Skeletal muscle cell (primary cell): ENCODE results near the gene SMIM24.
"Not testable (repeated sequence)": the region's sequence is repeated elsewhere in the genome, so short reads cannot be mapped to it uniquely, and the experiment has no call there.

Source experiments
- DNase-seq: peaks from one replicate; pipeline ENCODE4 v3.0.0-alpha.2; 2010; ENCODE audit warnings: low read depth
- H3K4me3 ChIP-seq: 2 replicates; pipeline ENCODE4 v1.5.1; 2011; ENCODE audit warnings: low read depth, mild to moderate bottlenecking, control low read depth, low read length, moderate library complexity

The SMIM24 gene

GRCh38 chr19:3516675-3517207 lies 36.4 kb upstream of the SMIM24 start:
- no peak for DNase-seq
- H3K4me3 ChIP-seq, result no peak overlapping the region

GRCh38 chr19:3515891-3516422 lies 35.6 kb upstream of the SMIM24 start:
- no peak for DNase-seq
- H3K4me3 ChIP-seq, result no peak overlapping the region

- no peak overlapping the region for H3K4me3 ChIP-seq
- DNase-seq, result no peak
These were observed 34.6 kb upstream of the SMIM24 start for GRCh38 chr19:3514930-3515329.

GRCh38 chr19:3513229-3514140 lies 33.2 kb upstream of the SMIM24 start:
- H3K4me3 ChIP-seq, result no peak overlapping the region
- no peak for DNase-seq

GRCh38 chr19:3512562-3513228 lies 32.4 kb upstream of the SMIM24 start:
- no peak for DNase-seq
- H3K4me3 ChIP-seq, result no peak overlapping the region

GRCh38 chr19:3511506-3512251 lies 31.4 kb upstream of the SMIM24 start:
- no peak overlapping the region for H3K4me3 ChIP-seq
- no peak for DNase-seq

- H3K4me3 ChIP-seq, result no peak overlapping the region
- DNase-seq, result no peak
These were observed 30.4 kb upstream of the SMIM24 start for GRCh38 chr19:3510727-3511126.

- DNase-seq, result no peak
- H3K4me3 ChIP-seq, result no peak overlapping the region
These were observed 29.3 kb upstream of the SMIM24 start for GRCh38 chr19:3509566-3509989.

GRCh38 chr19:3508771-3509535 lies 28.6 kb upstream of the SMIM24 start:
- H3K4me3 ChIP-seq, result no peak overlapping the region
- DNase-seq, result no peak

GRCh38 chr19:3508121-3508661 lies 27.9 kb upstream of the SMIM24 start:
- H3K4me3 ChIP-seq, result not testable (repeated sequence)

GRCh38 chr19:3507371-3508120 lies 27.2 kb upstream of the SMIM24 start:
- DNase-seq, result no peak
- H3K4me3 ChIP-seq, result peak overlapping the region; percentile 82

More at GRCh38 chr19:3508121-3508661, 27.9 kb upstream of the SMIM24 start:
- DNase-seq, result not testable (repeated sequence)

- peak overlapping the region; percentile 82 for H3K4me3 ChIP-seq
- no peak for DNase-seq
These were observed 26.3 kb upstream of the SMIM24 start for GRCh38 chr19:3506384-3507340.

- H3K4me3 ChIP-seq, result peak within 1 kb of the TSS; percentile 86
- DNase-seq, result peak; percentile 92
These were observed 25.5 kb upstream of the SMIM24 start, which contains the start of gene FZR1 for GRCh38 chr19:3505598-3506383. FZR1 (plus strand) TSS chr19:3506311; CDS start chr19:3522990, 16,679 bp downstream.

- no peak overlapping the region for H3K4me3 ChIP-seq
- DNase-seq, result no peak
These were observed 24.4 kb upstream of the SMIM24 start for GRCh38 chr19:3504735-3505134.

GRCh38 chr19:3503036-3503572 lies 22.8 kb upstream of the SMIM24 start:
- no peak for DNase-seq
- no peak overlapping the region for H3K4me3 ChIP-seq

GRCh38 chr19:3501780-3502179 lies 21.5 kb upstream of the SMIM24 start:
- no peak overlapping the region for H3K4me3 ChIP-seq
- DNase-seq, result no peak
